ENCODE measurements around the gene FHOD1. TPM values are rescaled to one million over a fixed set of nuclear protein-coding genes. Genes with fewer than 3 reads are reported as not detected.

Gene FHOD1
- total and polyA plus RNA-seq, 10 donors: 45.6 to 304 (median 147) TPM

DNA sequence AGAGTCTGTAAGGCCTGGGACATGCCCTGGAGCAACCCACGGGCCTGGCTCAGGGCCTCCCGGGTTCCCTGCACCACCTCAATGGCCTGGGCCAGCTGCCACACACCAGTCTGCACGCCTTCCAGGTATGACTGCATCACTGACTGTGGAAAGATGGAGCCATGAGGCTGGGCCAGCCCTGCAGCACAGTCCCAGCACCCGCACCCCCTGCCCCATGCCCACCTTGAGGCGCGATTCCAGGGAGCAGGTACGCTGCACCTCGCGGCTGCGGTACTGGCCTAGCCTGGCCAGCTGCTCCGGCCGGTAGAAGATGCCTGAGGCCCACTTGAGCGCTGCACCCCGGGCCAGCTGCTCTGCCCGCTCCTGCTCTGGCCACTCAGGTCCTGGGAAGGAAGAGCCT is 58.5 kb downstream of the FHOD1 start:
- peak overlapping the region in 6 of 8 donors; percentile 13 to 69 (median 44) for H3K4me3 ChIP-seq
- 78 to 97% (median 87%) methylated on average over 6 to 15 of the region's 15 CpGs for WGBS, 5 donors
- H3K27me3 ChIP-seq (replicated peaks in 1 of 7): peaks cover 0 to 32% (median 0%) of the 10 kb centered on the region in 7 donors
- no peak for DNase-seq
- TF ChIP-seq POLR2AphosphoS5 (IDR thresholded peaks at IDR 0.05) (no peak), POLR2A (IDR thresholded peaks at IDR 0.05) (no peak)
- TF ChIP-seq, protein P1, sequence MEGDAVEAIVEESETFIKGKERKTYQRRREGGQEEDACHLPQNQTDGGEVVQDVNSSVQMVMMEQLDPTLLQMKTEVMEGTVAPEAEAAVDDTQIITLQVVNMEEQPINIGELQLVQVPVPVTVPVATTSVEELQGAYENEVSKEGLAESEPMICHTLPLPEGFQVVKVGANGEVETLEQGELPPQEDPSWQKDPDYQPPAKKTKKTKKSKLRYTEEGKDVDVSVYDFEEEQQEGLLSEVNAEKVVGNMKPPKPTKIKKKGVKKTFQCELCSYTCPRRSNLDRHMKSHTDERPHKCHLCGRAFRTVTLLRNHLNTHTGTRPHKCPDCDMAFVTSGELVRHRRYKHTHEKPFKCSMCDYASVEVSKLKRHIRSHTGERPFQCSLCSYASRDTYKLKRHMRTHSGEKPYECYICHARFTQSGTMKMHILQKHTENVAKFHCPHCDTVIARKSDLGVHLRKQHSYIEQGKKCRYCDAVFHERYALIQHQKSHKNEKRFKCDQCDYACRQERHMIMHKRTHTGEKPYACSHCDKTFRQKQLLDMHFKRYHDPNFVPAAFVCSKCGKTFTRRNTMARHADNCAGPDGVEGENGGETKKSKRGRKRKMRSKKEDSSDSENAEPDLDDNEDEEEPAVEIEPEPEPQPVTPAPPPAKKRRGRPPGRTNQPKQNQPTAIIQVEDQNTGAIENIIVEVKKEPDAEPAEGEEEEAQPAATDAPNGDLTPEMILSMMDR (IDR thresholded peaks at IDR 0.05 in 8 of 11, conservative IDR thresholded peaks at IDR 0.05 in 3 of 11): no peak
- H3K9me3 ChIP-seq: no peaks in the 10 kb centered on the region
- peaks cover 35 to 85% (median 61%) of the 10 kb centered on the region in 6 donors for H3K4me1 ChIP-seq
- intact Hi-C loops (cut with DNase I; ENCODE audit: low total_unique reads): no loop called here
- peak overlapping the region in 4 of 8 donors; percentile 21 to 95 (median 70) for H3K27ac ChIP-seq
- peaks cover 0 to 22% (median under 1%) of the 10 kb centered on the region in 6 donors for H3K36me3 ChIP-seq

DNA sequence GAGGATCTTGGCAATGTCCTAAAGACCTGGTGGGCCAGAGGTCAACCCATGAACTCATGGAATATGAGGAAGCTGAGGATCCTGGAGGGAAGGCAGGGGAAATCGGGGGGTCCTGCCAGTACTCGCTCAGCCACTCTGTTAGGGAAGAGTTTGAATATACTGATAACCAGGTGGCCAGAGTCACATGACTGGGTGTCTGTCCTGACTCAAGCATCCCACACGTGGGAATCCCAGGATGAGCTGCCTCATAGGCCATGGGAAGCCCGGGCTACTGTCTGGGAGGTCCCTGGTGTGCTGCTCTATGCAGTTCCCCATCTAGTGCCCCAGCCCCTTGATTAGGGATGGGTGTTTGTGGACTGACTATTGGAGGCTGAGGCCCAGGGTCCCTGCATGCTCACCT is 59.0 kb downstream of the FHOD1 start:
- Histone ChIP-seq H3K27ac (peak overlapping the region in 2 of 8 donors; percentile 21 to 95), H3K9me3 (no peaks in the 10 kb centered on the region), H3K36me3 (peaks cover 0 to 17% (median 0%) of the 10 kb centered on the region in 6 donors), H3K4me1 (peaks cover 31 to 82% (median 57%) of the 10 kb centered on the region in 6 donors), H3K27me3 (replicated peaks in 1 of 7) (peaks cover 0 to 32% (median 0%) of the 10 kb centered on the region in 7 donors), H3K4me3 (peak overlapping the region in 5 of 8 donors; percentile 35 to 69 (median 46))
- WGBS, 5 donors: 47 to 82% (median 72%) methylated on average over 2 to 4 of the region's 4 CpGs
- TF ChIP-seq, protein P1 (IDR thresholded peaks at IDR 0.05 in 8 of 11, conservative IDR thresholded peaks at IDR 0.05 in 3 of 11): no peak
- TF ChIP-seq POLR2AphosphoS5 (IDR thresholded peaks at IDR 0.05) (no peak), POLR2A (IDR thresholded peaks at IDR 0.05) (no peak)
- no peak for DNase-seq
- intact Hi-C loops (cut with DNase I; ENCODE audit: low total_unique reads): no loop called here

DNA sequence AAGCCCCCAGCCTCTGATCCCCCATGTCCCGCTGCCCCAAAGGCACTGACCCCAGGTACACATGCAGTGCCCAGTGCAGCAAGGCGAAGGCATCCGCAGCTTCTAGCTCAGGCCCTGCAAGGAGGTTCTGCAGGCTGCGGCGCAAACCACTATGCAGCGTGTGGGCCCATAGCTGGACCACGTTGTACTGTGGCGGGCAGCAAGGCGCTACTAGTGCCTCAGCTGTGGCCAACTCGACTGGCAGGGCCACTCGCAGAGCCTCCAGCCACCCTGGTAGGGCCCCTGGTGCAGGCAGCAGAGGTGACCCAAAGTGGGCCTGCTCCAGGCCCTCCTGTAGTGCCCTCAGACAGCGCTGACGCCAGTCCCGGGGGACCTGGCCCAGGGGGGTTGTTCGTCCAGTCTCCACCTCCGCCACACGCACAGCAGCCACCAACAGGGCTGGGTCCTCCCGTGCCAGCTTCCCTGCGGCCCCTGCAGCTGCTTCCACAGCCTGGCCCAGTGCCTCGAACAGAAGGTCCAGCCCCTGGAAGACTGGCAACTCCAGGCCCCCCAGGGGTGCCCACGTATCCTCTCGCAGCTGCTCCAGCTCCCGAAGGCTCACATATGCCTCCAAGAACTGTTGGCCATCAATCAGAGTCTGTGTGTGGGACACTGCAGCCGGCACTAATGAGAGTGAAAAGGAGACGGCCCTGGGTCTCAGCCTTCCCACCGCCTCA is 59.9 kb downstream of the FHOD1 start:
- TF ChIP-seq POLR2AphosphoS5 (IDR thresholded peaks at IDR 0.05): no peak
- TF ChIP-seq, protein P1 (IDR thresholded peaks at IDR 0.05 in 8 of 11, conservative IDR thresholded peaks at IDR 0.05 in 3 of 11): no peak
- no peak for TF ChIP-seq POLR2A (IDR thresholded peaks at IDR 0.05)

DNA sequence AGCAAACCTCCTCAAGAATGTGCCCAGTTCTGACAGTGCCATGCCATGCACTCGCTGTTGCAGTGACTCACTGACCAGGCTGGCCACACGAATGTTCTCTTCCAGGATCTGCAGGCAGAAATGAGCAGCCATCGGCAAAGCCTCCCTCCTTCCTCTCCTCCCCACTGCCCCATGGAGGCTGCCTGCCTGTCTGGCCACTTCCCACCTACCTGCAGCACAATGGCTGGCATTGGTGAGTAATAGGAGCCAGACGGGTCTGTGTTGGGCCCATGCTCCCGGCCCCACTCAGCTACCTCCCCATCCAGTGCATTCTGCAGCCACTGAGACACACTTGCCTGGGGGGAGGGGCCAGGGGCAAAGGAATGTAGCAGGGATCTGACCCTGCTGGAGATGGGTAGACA is 60.7 kb downstream of the FHOD1 start:
- WGBS, 5 donors: 32 to 80% (median 62%) methylated on average over 5 of the region's 5 CpGs
- DNase-seq: no peak
- H3K27me3 ChIP-seq (replicated peaks in 1 of 7): peaks cover 0 to 32% (median 0%) of the 10 kb centered on the region in 7 donors

More for the DNA sequence above, 59.9 kb downstream of the FHOD1 start:
- no peak for DNase-seq
- H3K36me3 ChIP-seq: peaks cover 0 to 12% (median 0%) of the 10 kb centered on the region in 6 donors
- H3K9me3 ChIP-seq: no peaks in the 10 kb centered on the region
- peaks cover 21 to 82% (median 55%) of the 10 kb centered on the region in 6 donors for H3K4me1 ChIP-seq
- H3K4me3 ChIP-seq: no peak overlapping the region
- intact Hi-C loops (cut with DNase I; ENCODE audit: low total_unique reads): no loop called here
- 85 to 90% (median 89%) methylated on average over 13 to 26 of the region's 26 CpGs for WGBS, 5 donors
- peaks cover 0 to 32% (median 0%) of the 10 kb centered on the region in 7 donors for H3K27me3 ChIP-seq (replicated peaks in 1 of 7)
- H3K27ac ChIP-seq: peak overlapping the region in 2 of 8 donors; percentile 95 to 99

More for the DNA sequence above, 60.7 kb downstream of the FHOD1 start:
- H3K4me3 ChIP-seq: no peak overlapping the region
- H3K27ac ChIP-seq: peak overlapping the region in 3 of 8 donors; percentile 95 to 99 (median 96)
- H3K9me3 ChIP-seq: no peaks in the 10 kb centered on the region
- peaks cover 17 to 78% (median 55%) of the 10 kb centered on the region in 6 donors for H3K4me1 ChIP-seq
- peaks cover 0 to 12% (median 0%) of the 10 kb centered on the region in 6 donors for H3K36me3 ChIP-seq
- intact Hi-C loops (cut with DNase I; ENCODE audit: low total_unique reads): no loop called here
- TF ChIP-seq, protein P1 (IDR thresholded peaks at IDR 0.05 in 8 of 11, conservative IDR thresholded peaks at IDR 0.05 in 3 of 11): no peak
- TF ChIP-seq POLR2AphosphoS5 (IDR thresholded peaks at IDR 0.05) (no peak), POLR2A (IDR thresholded peaks at IDR 0.05) (no peak)

Data from spleen (tissue), 11 donors.